ENCODE results near the gene CERS5.

Gene CERS5

GRCh38 chr12:50109319-50109718, 57.9 kb downstream of the CERS5 start:
- no peak for TF ChIP-seq CTCF (IDR thresholded peaks at IDR 0.05; ENCODE audit: borderline replicate concordance, control extremely low read depth, extremely low read depth, insufficient read depth, missing control alignments)
- in situ Hi-C loops (cut with MboI; ENCODE audit: low sequenced_read_pairs, unreplicated experiment): no loop called here
- no peak for DNase-seq (ENCODE audit: low spot score)

- DNase-seq (ENCODE audit: low spot score): no peak
- no peak for TF ChIP-seq CTCF (IDR thresholded peaks at IDR 0.05; ENCODE audit: borderline replicate concordance, control extremely low read depth, extremely low read depth, insufficient read depth, missing control alignments)
- in situ Hi-C loops (cut with MboI; ENCODE audit: low sequenced_read_pairs, unreplicated experiment): no loop called here
Measured at GRCh38 chr12:50107416-50108268, 59.5 kb downstream of the CERS5 start.

- in situ Hi-C loops (cut with MboI; ENCODE audit: low sequenced_read_pairs, unreplicated experiment): no loop called here
- no peak for DNase-seq (ENCODE audit: low spot score)
- TF ChIP-seq CTCF (IDR thresholded peaks at IDR 0.05; ENCODE audit: borderline replicate concordance, control extremely low read depth, extremely low read depth, insufficient read depth, missing control alignments): no peak
Measured at GRCh38 chr12:50106907-50107306, 60.3 kb downstream of the CERS5 start.

GRCh38 chr12:50105913-50106450, 61.2 kb downstream of the CERS5 start:
- TF ChIP-seq CTCF (IDR thresholded peaks at IDR 0.05; ENCODE audit: borderline replicate concordance, control extremely low read depth, extremely low read depth, insufficient read depth, missing control alignments): no peak
- in situ Hi-C loops (cut with MboI; ENCODE audit: low sequenced_read_pairs, unreplicated experiment): no loop called here
- no peak for DNase-seq (ENCODE audit: low spot score)

GRCh38 chr12:50104417-50105366, 62.5 kb downstream of the CERS5 start:
- in situ Hi-C loops (cut with MboI; ENCODE audit: low sequenced_read_pairs, unreplicated experiment): no loop called here
- no peak for TF ChIP-seq CTCF (IDR thresholded peaks at IDR 0.05; ENCODE audit: borderline replicate concordance, control extremely low read depth, extremely low read depth, insufficient read depth, missing control alignments)

GRCh38 chr12:50103767-50104321, 63.3 kb downstream of the CERS5 start, which contains the start of gene GPD1:
Gene GPD1 (plus strand): TSS chr12:50104008. CDS start chr12:50104051, 43 bp downstream.
- TF ChIP-seq CTCF (IDR thresholded peaks at IDR 0.05; ENCODE audit: borderline replicate concordance, control extremely low read depth, extremely low read depth, insufficient read depth, missing control alignments): no peak
- no peak for DNase-seq (ENCODE audit: low spot score)
- in situ Hi-C loops (cut with MboI; ENCODE audit: low sequenced_read_pairs, unreplicated experiment): no loop called here

More at GRCh38 chr12:50104417-50105366, 62.5 kb downstream of the CERS5 start:
- no peak for DNase-seq (ENCODE audit: low spot score)

All from GM13976 (cell line).